Subcutaneous abdominal adipose tissue (tissue), 5 donors: ENCODE data around the gene MED25.

Source experiments
- H3K27ac ChIP-seq: one replicate; pipeline ENCODE4 v1.7.0; 2013; ENCODE audit warnings: low read depth, mild to moderate bottlenecking, inconsistent platforms, low read length, moderate library complexity
- H3K27me3 ChIP-seq, 5 donors: one replicate each; pipeline ENCODE4 v1.7.0; 2013; ENCODE audit warnings: low read length in 5 of 5, inconsistent platforms in 1 of 5; ENCODE audit not compliant: control insufficient read depth in 5 of 5, insufficient read depth in 4 of 5
- H3K36me3 ChIP-seq, 5 donors: one replicate each; pipeline ENCODE4 v1.7.0; 2013; ENCODE audit warnings: low read length in 5 of 5; ENCODE audit not compliant: control insufficient read depth in 5 of 5, insufficient read depth in 5 of 5
- H3K4me1 ChIP-seq, 5 donors: one replicate each; pipeline ENCODE4 v1.7.0; 2013; ENCODE audit warnings: low read length in 5 of 5, mild to moderate bottlenecking in 3 of 5, moderate library complexity in 1 of 5; ENCODE audit not compliant: control insufficient read depth in 5 of 5, insufficient read depth in 5 of 5
- H3K4me3 ChIP-seq, 5 donors: one replicate each; pipeline ENCODE4 v1.7.0; 2013; ENCODE audit warnings: low read length in 5 of 5, low read depth in 1 of 5
- H3K9ac ChIP-seq, 5 donors: one replicate each; pipeline ENCODE4 v1.7.0; 2013; ENCODE audit warnings: low read length in 5 of 5, mild to moderate bottlenecking in 4 of 5, moderate library complexity in 3 of 5
- H3K9me3 ChIP-seq, 5 donors: one replicate each; pipeline ENCODE4 v1.7.0; 2013; ENCODE audit warnings: low read length in 5 of 5; ENCODE audit not compliant: control insufficient read depth in 5 of 5
- donor health status: healthy.
- donor health status: healthy.
- donor health status: healthy.
- donor health status: healthy.
- donor health status: healthy.

Gene MED25

GRCh38 chr19:49827034-49827433, 8.9 kb downstream of the MED25 start:
- H3K36me3 ChIP-seq: peaks cover 0 to 70% (median 52%) of the 10 kb centered on the region in 5 donors
- no peak overlapping the region for H3K9ac ChIP-seq
- no peak overlapping the region for H3K4me3 ChIP-seq
- no peak overlapping the region for H3K27ac ChIP-seq
- H3K4me1 ChIP-seq: no peaks in the 10 kb centered on the region
- H3K27me3 ChIP-seq: no peaks in the 10 kb centered on the region
- H3K9me3 ChIP-seq: no peaks in the 10 kb centered on the region

GRCh38 chr19:49829200-49829599, 11.1 kb downstream of the MED25 start:
- Histone ChIP-seq H3K9me3 (no peaks in the 10 kb centered on the region), H3K27ac (no peak overlapping the region), H3K36me3 (peaks cover 0 to 79% (median 61%) of the 10 kb centered on the region in 5 donors), H3K4me1 (no peaks in the 10 kb centered on the region), H3K27me3 (no peaks in the 10 kb centered on the region), H3K9ac (no peak overlapping the region), H3K4me3 (no peak overlapping the region)

- H3K27ac ChIP-seq: no peak overlapping the region
- no peak overlapping the region for H3K9ac ChIP-seq
Observed at GRCh38 chr19:49829721-49830120, 11.6 kb downstream of the MED25 start.

GRCh38 chr19:49830766-49831165, 12.7 kb downstream of the MED25 start:
- Histone ChIP-seq H3K9ac (no peak overlapping the region), H3K27me3 (no peaks in the 10 kb centered on the region), H3K4me3 (no peak overlapping the region), H3K27ac (no peak overlapping the region), H3K9me3 (no peaks in the 10 kb centered on the region), H3K4me1 (no peaks in the 10 kb centered on the region), H3K36me3 (peaks cover 0 to 91% (median 73%) of the 10 kb centered on the region in 5 donors)

More at GRCh38 chr19:49829721-49830120, 11.6 kb downstream of the MED25 start:
- H3K27me3 ChIP-seq: no peaks in the 10 kb centered on the region
- H3K36me3 ChIP-seq: peaks cover 0 to 81% (median 66%) of the 10 kb centered on the region in 5 donors
- no peak overlapping the region for H3K4me3 ChIP-seq
- no peaks in the 10 kb centered on the region for H3K9me3 ChIP-seq
- H3K4me1 ChIP-seq: no peaks in the 10 kb centered on the region

GRCh38 chr19:49831592-49831991, 13.5 kb downstream of the MED25 start:
- no peak overlapping the region for H3K27ac ChIP-seq
- peaks cover 0 to 96% (median 81%) of the 10 kb centered on the region in 5 donors for H3K36me3 ChIP-seq
- H3K4me1 ChIP-seq: peaks cover 0 to 3% (median 0%) of the 10 kb centered on the region in 5 donors
- no peak overlapping the region for H3K4me3 ChIP-seq
- no peaks in the 10 kb centered on the region for H3K9me3 ChIP-seq
- no peak overlapping the region for H3K9ac ChIP-seq
- no peaks in the 10 kb centered on the region for H3K27me3 ChIP-seq

- Histone ChIP-seq H3K4me1 (peaks cover 0 to 3% (median 0%) of the 10 kb centered on the region in 5 donors), H3K9ac (peak overlapping the region in 1 of 5 donors; percentile 13), H3K27me3 (no peaks in the 10 kb centered on the region), H3K27ac (no peak overlapping the region), H3K9me3 (no peaks in the 10 kb centered on the region), H3K36me3 (peaks cover 0 to 97% (median 88%) of the 10 kb centered on the region in 5 donors), H3K4me3 (no peak overlapping the region)
Observed at GRCh38 chr19:49832556-49832955, 14.5 kb downstream of the MED25 start.

- Histone ChIP-seq H3K27me3 (no peaks in the 10 kb centered on the region), H3K4me1 (peaks cover 0 to 3% (median 0%) of the 10 kb centered on the region in 5 donors), H3K9me3 (no peaks in the 10 kb centered on the region), H3K4me3 (no peak overlapping the region), H3K27ac (no peak overlapping the region), H3K36me3 (peaks cover 0 to 99% (median 91%) of the 10 kb centered on the region in 5 donors), H3K9ac (no peak overlapping the region)
Observed at GRCh38 chr19:49833599-49833998, 15.5 kb downstream of the MED25 start.

GRCh38 chr19:49835562-49835961, 17.5 kb downstream of the MED25 start:
- Histone ChIP-seq H3K4me1 (peaks cover 0 to 3% (median 0%) of the 10 kb centered on the region in 5 donors), H3K9me3 (no peaks in the 10 kb centered on the region), H3K9ac (no peak overlapping the region), H3K4me3 (no peak overlapping the region), H3K27me3 (no peaks in the 10 kb centered on the region), H3K36me3 (peaks cover 0 to 94% (median 91%) of the 10 kb centered on the region in 5 donors), H3K27ac (no peak overlapping the region)

- Histone ChIP-seq H3K4me3 (no peak overlapping the region), H3K9ac (no peak overlapping the region), H3K36me3 (peaks cover 0 to 89% (median 84%) of the 10 kb centered on the region in 5 donors), H3K4me1 (peaks cover 0 to 3% (median 0%) of the 10 kb centered on the region in 5 donors), H3K9me3 (no peaks in the 10 kb centered on the region), H3K27me3 (no peaks in the 10 kb centered on the region), H3K27ac (no peak overlapping the region)
Observed at GRCh38 chr19:49836176-49837008, 18.3 kb downstream of the MED25 start.

- peaks cover 0 to 84% (median 78%) of the 10 kb centered on the region in 5 donors for H3K36me3 ChIP-seq
Observed at GRCh38 chr19:49837009-49837310, 18.9 kb downstream of the MED25 start.

More at GRCh38 chr19:49837009-49837310, 18.9 kb downstream of the MED25 start:
- Histone ChIP-seq H3K4me3 (no peak overlapping the region), H3K9me3 (no peaks in the 10 kb centered on the region), H3K27ac (no peak overlapping the region), H3K27me3 (no peaks in the 10 kb centered on the region), H3K4me1 (peaks cover 0 to 3% (median 0%) of the 10 kb centered on the region in 5 donors), H3K9ac (no peak overlapping the region)
